Body of pancreas (tissue), 4 donors: ENCODE results near the gene COL6A1.

Source experiments
- CTCF ChIP-seq, 7 experiments: fragments of 450-650 bp in 4 of 7; fragments of 200-600 bp in 3 of 7; sonication (generic) in 3 of 7; IDR thresholded peaks; one replicate each; pipeline ENCODE4 v1.5.1; 2016 to 2019; ENCODE audit warnings: antibody characterized with exemption in 7 of 7
- POLR2A ChIP-seq, 3 donors: fragments of 450-650 bp; IDR thresholded peaks; one replicate each; pipeline ENCODE4 v1.6.1; 2016; ENCODE audit warnings: antibody characterized with exemption in 3 of 3, mild to moderate bottlenecking in 2 of 3

- TF ChIP-seq POLR2A (IDR thresholded peaks at IDR 0.05): no peak
- TF ChIP-seq CTCF (IDR thresholded peaks at IDR 0.05): no peak
Observed at GRCh38 chr21:46039891-46040660, 58.5 kb downstream of the COL6A1 start.
